ENCODE measurements around the gene GPR146.
"Not testable (repeated sequence)": the region's sequence is repeated elsewhere in the genome, so short reads cannot be mapped to it uniquely, and the experiment has no call there.

The GPR146 gene, protein sequence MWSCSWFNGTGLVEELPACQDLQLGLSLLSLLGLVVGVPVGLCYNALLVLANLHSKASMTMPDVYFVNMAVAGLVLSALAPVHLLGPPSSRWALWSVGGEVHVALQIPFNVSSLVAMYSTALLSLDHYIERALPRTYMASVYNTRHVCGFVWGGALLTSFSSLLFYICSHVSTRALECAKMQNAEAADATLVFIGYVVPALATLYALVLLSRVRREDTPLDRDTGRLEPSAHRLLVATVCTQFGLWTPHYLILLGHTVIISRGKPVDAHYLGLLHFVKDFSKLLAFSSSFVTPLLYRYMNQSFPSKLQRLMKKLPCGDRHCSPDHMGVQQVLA

DNA sequence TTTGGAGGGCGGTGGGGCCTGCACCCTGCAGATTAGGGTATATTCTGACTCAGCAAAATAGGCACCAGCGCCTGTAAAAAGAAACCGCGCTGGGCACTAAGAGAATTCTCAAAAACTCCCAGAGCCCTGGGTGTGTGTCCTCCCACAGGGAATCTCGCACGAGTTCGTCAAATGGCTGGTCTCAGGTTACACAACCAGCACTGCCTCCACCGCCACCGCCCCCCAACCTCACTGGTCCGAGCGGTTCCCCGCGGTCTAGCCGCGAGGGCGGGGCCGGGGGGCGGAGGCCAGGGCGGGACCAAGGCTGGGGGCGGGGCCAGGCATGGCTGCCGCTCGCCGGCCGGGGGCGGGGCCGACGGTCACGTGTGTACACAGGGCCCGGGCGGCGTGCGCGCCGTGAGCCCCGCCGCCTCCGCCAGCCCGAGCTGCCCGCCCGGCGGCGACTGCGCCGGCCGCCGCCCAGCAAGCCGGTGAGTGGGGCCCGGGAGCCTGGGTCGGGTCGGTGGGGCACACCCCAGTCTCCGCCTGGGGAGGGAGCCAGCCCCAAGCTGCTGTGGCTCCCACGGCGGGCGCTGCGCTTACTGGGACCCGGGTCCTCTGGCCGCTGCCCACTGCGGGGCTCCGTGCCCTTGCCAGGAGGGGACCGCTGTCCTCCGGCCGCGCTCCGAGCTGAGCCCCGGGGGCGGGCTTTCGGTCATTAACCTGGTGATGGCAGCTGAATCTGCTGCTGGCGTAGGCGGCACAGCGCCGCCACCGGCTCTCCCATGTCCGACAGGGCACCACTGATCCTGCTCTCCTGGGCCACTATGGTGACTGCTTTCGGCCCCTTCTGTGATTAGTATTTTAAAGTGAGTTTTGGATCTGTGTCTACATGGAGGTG is at the start of gene GPR146:
TSS of gene GPR146 (plus strand) at position 358 of the 880 bp plus-strand sequence. CDS start 12,970 bp downstream, outside the sequence.
- peak; percentile 88 to 89 for DNase-seq (ENCODE audit: low read depth in 2 of 2)

DNA sequence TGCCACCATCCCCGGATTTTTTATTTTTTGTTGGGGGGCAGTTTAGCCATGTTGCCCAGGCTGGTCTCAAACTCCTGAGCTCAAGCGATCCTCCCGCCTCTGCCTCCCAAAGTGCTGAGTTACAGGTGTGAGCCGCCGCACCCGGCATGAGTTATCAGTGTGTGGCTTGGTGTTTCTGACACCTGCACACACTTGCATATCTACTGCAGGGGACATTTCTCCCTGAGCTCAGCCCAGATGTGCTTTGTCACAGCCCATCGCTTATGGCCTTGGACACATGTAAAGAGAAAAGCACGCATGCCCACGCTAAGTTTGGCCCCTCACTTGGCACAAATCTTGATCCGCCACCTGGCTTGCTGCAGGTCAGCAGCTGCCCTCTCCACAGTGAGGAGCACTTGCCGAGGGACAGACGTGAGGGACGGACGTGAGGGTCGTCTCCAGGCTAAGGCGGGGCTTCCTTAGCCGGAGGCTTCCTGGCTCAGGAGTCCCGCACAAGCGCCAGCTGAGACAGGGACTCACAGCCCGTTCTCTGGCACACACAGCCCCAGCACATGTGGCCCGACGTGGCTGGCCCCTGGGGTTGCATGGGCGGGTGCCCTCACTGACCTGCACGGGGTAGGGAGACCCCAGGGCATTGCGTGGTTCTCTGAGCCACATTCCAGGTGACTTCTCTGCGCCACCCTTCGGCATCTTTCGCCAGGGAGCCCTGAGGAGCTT is 49.6 kb upstream of the GPR146 start:
- DNase-seq (ENCODE audit: low read depth in 2 of 2) = no peak

DNA sequence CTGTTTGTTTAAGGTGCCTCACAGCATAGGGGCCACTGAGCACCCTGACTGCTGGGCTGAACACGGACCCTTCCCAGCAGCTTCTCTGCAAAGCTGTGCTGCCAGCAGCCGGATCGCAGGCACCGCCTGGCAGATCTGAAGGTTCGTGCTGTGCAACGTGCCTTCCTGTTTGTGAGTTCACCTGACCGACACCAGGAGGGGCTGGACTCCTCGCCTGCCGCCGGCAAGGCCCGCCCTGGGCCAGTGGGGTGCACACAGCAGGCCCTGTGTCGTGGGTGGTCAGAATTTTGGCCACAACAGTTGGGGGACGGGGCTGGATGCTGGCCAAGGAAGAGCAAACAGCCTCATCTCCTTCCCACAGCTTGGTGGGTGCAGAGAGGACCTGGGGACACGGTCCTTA is 48.8 kb upstream of the GPR146 start:
- DNase-seq (ENCODE audit: low read depth in 2 of 2) = no peak

DNA sequence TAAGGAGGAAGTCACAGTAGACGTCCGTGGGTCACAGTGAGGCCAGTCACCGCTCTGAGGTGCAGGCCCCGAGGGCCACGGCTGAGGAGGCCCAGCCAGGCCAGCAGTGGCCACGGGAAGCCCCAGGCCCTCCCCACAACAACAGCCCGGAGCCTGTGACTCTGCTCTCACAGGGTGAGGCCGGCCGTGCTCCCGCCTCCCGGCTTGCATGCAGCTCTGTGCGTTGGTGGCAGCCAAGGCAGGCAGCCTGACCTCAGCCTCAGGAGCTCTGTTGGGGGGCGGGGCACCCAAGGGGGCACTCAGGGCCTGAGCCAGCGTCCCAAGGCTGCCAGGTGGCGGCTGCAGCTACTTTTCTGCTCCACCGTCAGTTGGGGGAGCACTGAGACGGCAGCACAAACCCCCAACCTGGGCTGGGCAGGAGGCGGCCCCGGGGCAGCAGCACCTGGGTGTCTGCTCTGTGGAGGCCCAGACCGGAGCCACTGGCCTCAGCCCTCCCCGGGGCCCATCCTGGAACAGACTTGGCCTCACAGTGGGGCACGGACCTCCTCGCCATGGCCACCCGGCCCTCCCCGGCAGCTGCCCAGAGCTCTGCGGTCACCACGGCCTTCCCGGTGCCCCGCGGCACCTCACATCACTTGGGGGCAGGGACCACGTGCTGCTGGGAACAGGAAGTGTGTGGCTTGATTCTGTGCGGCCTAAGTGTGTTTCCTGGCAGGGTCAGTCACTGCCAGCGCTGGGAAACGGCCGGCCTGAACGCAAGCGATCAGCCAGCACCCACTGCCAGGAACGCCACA is 48.1 kb upstream of the GPR146 start:
- no peak for DNase-seq (ENCODE audit: low read depth in 2 of 2)

DNA sequence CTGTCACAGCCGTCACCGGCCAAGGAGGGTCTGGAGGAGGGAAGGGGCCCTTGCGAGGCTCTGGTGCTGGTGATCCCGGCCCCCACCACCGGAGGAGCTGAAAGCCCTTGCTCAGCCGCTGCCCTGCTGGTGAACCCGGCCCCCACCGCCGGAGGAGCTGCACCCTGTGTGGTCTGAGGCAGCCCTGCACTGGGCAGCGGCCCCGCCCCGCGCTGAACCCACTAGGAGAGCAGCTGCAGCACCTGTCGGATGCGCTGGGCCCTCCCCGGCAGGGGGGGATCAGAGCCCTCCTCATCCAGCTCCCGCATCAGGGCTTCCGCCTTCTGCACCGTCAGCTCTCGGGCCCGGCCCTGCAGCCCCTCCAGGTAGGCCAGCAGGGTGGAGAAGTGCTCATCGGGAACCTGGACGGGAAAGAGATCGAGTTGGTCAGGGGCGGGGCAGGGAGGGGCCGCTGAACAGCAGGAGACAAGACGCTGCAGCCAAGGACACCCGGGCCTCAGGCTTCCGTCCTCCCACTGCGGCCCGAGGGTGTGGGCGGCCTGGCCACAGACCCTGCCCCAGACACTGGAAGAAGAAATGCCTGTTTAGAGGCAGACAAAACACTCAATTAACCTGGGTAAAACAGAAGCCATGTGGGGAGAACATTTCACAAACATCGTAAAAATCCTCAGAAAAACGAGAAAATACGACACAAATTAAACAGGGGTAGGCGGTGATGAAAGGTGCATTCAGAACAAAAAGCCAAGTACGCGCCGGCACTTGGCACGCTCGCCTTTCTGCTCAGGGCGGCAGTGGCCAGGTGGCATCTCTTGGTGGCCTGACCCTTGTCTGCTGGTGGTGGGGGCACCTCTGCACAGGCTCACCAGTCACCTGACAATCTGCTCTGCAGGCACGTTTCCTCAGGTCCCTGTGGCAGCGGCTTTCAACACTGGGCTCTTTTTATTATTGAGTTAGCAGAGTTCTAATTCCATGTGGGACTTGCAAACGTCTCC is 46.6 kb upstream of the GPR146 start:
- no peak for DNase-seq (ENCODE audit: low read depth in 2 of 2)

DNA sequence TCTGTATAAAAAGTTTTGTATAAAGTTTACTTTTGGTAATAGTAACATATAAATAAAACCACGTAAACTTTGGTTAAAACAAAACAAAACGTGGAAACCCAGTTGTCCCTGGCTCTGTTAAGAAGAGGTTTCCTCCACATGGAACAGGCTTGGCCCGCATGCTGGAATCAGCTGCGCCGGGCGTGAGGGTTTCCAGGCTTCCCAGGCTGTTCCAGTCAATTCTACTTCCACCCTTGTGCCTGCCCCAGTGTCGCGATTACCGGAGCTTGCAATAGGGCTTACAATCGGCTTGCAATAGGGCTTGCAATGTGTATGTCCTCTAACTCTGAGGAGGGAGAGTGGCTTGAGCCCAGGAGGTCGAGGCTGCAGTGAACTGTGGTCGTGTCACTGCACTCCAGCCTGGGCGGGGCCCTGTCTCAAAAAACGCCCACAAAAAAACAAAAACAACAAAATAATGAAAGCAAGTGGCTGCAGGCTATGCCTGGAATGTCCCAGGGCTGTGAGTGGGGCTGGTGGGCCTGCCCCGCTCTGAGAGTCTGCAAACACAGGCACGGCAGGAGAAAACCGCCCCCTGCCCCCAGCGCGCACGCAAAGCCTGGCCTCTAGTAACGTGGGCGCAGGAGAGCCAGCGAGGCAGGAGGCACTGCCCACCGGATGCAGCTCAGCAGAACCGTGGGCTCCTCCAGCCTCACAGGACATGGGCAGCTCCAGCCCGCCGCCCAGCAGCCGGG is 45.0 kb upstream of the GPR146 start:
- no peak for DNase-seq (ENCODE audit: low read depth in 2 of 2)

DNA sequence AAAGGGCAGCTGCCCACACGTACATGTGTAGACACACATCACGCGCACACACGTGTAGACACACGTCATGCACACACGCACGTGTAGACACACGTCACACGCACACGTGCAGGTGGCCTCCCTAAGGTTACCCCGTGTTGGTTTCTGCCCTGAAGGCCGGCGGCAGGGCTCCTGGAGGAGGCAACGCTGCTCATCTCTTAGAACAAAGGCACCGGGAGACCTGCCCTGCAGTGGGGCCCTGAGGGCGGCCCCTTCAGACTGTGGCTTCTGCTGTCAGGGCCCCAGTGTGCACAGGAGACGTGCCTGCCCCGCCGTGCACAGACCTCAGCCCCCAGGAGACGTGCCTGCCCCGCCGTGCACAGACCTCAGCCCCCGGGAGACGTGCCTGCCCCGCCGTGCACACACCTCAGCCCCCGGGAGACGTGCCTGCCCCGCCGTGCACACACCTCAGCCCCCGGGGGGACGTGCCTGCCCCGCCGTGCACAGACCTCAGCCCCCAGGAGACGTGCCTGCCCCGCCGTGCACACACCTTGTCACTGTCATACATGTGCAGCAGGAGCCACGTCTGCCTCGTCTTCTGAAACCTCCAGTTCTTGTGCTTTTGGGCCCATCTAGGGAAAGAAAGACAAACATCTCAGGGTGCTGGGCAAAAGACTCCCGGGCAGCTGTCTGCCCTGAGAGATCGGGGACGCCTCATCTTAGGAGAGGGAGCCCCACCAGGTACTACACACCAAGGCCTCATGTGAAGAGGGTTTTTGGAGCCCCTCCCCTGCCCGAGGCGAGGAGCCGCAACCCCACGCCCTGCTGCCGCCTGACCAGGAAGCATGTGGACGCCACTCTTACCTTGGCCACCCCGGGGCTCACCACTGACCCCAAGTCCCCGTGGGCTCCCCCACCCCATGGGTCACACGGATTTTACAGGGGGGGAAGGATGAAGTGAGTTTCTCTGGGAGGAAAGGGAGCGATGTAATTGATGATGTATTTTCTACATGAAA is 44.1 kb upstream of the GPR146 start:
- DNase-seq (ENCODE audit: low read depth in 2 of 2) = no peak

DNA sequence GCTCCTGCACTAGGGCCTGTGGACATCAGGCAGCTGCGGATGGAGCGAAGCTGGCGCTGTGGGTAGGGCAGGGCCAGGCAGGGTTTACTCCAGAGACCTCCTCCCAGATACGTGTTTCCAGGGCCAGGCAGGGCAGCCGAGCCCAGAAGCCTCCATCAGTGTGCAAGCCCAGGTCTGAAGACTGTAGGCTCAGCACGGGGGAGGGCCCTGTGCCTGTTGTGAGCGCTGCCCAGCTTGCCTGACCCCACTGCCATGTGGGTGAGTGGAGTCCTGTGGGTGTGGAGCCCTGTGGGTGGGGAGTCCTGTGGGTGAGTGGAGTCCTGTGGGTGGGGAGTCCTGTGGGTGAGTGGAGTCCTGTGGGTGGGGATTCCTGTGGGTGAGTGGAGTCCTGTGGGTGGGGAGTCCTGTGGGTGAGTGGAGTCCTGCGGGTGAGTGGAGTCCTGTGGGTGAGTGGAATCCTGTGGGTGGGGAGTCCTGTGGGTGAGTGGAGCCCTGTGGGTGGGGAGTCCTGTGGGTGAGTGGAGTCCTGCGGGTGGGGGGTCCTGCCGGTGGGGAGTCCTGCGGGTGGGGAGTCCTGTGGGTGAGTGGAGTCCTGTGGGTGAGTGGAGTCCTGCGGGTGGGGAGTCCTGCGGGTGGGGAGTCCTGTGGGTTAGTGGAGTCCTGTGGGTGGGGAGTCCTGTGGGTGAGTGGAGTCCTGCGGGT is 43.1 kb upstream of the GPR146 start:
- not testable (repeated sequence) for DNase-seq (ENCODE audit: low read depth in 2 of 2)

DNA sequence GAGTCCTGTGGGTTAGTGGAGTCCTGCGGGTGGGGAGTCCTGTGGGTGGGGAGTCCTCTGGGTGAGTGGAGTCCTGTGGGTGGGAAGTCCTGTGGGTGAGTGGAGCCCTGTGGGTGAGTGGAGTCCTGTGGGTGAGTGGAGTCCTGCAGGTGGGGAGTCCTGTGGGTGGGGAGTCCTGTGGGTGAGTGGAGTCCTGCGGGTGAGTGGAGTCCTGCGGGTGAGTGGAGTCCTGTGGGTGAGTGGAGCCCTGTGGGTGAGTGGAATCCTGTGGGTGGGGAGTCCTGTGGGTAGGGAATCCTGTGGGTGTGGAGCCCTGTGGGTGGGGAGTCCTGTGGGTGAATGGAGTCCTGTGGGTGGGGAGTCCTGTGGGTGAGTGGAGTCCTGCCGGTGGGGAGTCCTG is 42.3 kb upstream of the GPR146 start:
- not testable (repeated sequence) for DNase-seq (ENCODE audit: low read depth in 2 of 2)

DNA sequence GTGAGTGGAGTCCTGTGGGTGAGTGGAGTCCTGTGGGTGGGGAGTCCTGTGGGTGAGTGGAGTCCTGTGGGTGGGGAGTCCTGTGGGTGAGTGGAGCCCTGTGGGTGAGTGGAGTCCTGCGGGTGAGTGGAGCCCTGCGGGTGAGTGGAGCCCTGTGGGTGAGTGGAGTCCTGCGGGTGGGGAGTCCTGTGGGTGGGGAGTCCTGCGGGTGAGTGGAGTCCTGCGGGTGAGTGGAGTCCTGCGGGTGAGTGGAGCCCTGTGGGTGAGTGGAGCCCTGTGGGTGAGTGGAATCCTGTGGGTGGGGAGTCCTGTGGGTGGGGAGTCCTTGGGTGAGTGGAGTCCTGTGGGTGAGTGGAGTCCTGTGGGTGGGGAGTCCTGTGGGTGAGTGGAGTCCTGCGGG is 41.9 kb upstream of the GPR146 start:
- not testable (repeated sequence) for DNase-seq (ENCODE audit: low read depth in 2 of 2)

DNA sequence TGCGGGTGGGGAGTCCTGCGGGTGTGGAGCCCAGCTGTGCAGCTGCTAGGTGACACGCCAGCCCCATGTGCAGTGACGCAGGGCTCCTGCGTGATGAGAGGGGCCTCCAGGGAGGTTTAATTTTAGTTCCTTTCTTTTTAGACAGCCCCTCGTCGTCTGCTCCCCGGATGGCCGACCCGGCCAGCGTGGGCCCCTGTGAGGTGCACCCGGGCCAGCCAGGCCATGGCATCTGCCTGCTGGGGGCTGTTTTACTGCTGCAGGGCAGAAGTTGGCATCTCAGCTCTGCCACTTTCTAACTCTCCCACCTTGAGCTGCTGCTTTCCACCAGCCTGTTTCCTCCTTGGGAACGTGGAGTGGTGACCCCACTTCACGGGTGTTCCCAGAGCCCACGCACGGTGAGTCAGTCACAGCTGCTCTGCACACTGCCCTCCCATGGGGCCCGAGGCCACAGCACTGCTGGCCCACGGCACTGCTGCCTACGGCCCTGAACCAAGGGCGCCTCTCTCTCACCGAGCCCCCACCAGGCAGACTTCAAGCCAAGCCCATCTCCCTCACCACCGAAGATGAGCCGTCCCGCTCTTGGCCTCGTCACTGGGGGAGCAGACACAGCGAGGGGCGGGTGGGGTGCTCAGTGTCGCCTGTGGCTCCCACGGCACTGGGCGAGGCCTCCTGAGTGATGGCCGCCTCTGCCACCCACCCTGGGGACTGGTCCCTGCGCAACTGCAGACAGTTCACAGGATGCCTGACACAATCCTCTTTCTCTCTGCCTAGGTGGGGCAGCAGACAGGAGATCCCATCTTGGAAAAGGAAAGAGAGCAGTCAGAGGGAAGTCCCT is 40.1 kb upstream of the GPR146 start:
- no peak for DNase-seq (ENCODE audit: low read depth in 2 of 2)

DNA sequence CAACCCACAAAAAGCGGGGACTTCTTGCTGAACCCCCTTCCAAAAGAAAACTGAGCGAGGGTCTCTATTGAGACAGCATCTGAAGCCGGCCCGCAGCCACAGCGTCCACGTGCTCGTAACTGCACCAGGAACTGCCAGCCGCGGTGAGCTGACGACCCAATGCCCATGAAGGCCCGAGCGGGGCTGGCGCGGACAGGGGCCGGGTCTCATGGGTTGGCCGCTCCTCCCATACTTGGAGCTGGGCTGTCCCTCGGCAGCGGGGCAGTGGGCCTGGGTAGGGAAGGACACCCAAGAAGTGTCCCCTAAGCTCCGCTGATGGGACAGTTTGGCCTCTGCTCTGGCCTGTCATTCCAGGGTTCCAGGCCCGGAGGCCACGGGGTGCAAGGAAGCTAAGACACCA is 39.0 kb upstream of the GPR146 start:
- DNase-seq (ENCODE audit: low read depth in 2 of 2) = no peak

DNA sequence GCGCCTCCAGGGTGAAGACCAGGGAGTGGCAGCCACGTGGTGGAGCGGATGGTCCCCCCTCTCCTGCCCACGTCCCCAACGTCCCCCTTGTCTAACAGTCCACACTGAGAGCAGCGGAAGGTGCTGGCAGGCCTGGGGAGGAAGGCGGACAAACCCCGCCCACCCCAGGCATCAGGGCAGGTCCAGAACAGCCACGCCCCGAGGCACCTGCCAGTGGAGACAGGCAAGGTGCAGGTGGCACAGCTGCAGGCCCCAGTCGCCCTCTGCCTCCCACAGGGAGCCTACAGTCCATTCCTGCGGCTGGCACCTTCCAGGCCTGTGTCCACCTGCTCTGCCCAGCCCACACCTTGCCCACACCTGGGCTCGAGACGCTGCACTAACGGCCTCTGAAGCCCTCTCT is 36.4 kb upstream of the GPR146 start:
- no peak for DNase-seq (ENCODE audit: low read depth in 2 of 2)

DNA sequence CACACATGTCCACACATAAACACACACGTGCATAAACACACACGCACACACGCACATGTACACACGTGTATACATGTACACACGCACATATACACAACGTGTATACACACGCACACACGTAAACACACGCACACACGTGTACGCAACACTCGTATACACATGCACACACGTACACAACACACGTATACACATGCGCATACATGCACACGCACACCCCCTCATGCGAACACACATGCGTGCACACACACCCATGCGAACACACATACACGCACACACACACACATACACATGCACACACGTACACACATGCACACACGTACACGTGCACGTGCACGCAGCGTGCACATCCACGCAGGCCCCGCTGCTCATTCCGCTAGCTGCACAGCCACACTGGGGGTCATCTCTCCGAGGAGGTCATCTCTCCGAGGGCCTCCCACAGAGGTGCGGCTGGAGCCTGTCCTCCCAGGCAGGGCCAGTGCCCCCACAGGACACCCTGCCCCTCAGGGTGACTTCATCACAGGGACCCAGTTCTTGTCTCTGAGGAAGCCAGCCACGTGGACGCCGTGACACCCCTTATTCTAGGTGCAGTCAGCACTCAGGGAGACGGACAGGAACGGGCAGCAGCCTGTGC is 35.5 kb upstream of the GPR146 start:
- no peak for DNase-seq (ENCODE audit: low read depth in 2 of 2)

DNA sequence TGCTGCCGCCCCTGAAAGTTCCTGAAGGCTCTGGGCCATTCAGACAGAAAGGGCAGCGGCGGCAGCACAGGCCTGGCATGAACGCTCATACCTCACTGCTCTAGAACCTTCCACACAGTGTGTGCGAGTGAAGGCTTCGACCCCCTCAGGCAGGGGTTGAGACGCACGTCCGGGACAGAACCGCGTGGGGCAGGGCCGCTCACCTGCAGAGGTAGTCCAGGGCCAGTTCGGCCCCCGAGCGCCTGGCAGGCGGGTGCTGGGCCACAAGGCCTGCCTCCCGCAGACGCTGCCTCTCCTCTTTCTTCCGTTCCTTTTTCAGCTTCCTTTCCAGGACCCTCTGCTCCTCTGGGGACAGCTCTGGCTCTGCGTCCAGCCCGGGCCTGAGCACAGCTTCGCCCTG is 34.6 kb upstream of the GPR146 start:
- no peak for DNase-seq (ENCODE audit: low read depth in 2 of 2)

DNA sequence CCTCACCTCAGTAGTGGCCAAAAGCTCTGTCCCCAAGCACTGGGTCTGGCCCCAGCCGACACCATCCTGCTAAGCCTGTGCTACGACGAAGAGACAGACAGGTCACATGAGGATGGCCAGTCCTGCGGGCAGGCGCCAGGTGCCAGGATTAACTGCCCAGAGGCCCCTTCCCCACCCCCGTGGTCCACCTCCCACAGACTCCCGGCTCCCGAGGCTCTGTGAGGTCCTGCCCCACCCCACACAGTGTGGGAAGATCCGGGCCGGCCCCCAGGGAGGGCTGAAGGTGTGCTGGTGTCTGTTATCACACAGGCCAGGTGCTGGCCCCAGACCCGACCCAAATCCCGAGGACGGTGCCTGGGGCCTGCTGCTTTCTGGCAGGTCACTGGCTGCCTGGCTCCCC is 34.1 kb upstream of the GPR146 start:
- DNase-seq (ENCODE audit: low read depth in 2 of 2) = no peak
